A673 (cell line): ENCODE data around the gene WDR88. TPM values are rescaled to one million over a fixed set of nuclear protein-coding genes. Genes with fewer than 3 reads are reported as not detected.

ENCODE experiments used
- BruUV-seq: library from RNA; stranded (reverse); fragments of 400-500 nt; replicated peaks from 2 replicates; lab custom pipeline; 2021; lab: Mats Ljungman, UMichigan
- CTCF ChIA-PET: fragments of 300-600 bp; sonication (Branson Sonifier 250); formaldehyde crosslinking; loops from one replicate; lab custom pipeline; 2022; ENCODE audit warnings: antibody characterized with exemption; lab: Charles Lee
- POLR2A ChIA-PET: fragments of 300-600 bp; sonication (Branson Sonifier 250); formaldehyde crosslinking; loops from one replicate; lab custom pipeline; 2022; ENCODE audit warnings: antibody characterized with exemption; ENCODE audit not compliant: low non-redundant PET; lab: Charles Lee
- DNase-seq: peaks from one replicate; pipeline ENCODE4 v3.0.0-alpha.2; 2015; ENCODE audit warnings: low spot score
- H3K27ac ChIP-seq: fragments of 200-600 bp; sonication (generic); 2 replicates; pipeline ENCODE4 v1.5.1; 2016; ENCODE audit warnings: mixed run types, low read depth, mild to moderate bottlenecking, mixed read lengths, antibody characterized with exemption, low read length; ENCODE audit not compliant: poor library complexity, severe bottlenecking
- H3K27me3 ChIP-seq: fragments of 200-600 bp; sonication (generic); replicated peaks from 2 replicates; pipeline ENCODE4 v1.6.1; 2017; ENCODE audit warnings: mixed run types, low read depth, mild to moderate bottlenecking, mixed read lengths, antibody characterized with exemption, low read length; ENCODE audit not compliant: insufficient read depth, poor library complexity
- H3K36me3 ChIP-seq: fragments of 200-600 bp; sonication (generic); 2 replicates; pipeline ENCODE4 v1.6.1; 2016; ENCODE audit warnings: mixed run types, mild to moderate bottlenecking, mixed read lengths, antibody characterized with exemption, low read length; ENCODE audit not compliant: insufficient read depth, poor library complexity, severe bottlenecking
- H3K4me1 ChIP-seq: fragments of 200-600 bp; sonication (generic); 2 replicates; pipeline ENCODE4 v1.6.1; 2017; ENCODE audit warnings: mixed run types, mild to moderate bottlenecking, mixed read lengths, antibody characterized with exemption, low read length; ENCODE audit not compliant: insufficient read depth, poor library complexity, severe bottlenecking
- H3K4me3 ChIP-seq: fragments of 200-600 bp; sonication (generic); 2 replicates; pipeline ENCODE4 v1.5.1; 2016; ENCODE audit warnings: low read depth, mixed run types, mild to moderate bottlenecking, mixed read lengths, low read length; ENCODE audit not compliant: poor library complexity, severe bottlenecking
- H3K9me3 ChIP-seq: fragments of 200-600 bp; sonication (generic); 2 replicates; pipeline ENCODE4 v1.6.1; 2016; ENCODE audit warnings: mixed run types, low read depth, mild to moderate bottlenecking, mixed read lengths, antibody characterized with exemption, low read length; ENCODE audit not compliant: poor library complexity, severe bottlenecking
- EZH2 ChIP-seq: fragments of 200-600 bp; sonication (generic); IDR thresholded peaks from 2 replicates; pipeline ENCODE4 v1.6.1; 2017; ENCODE audit warnings: borderline replicate concordance, low read depth, mild to moderate bottlenecking, mixed read lengths, antibody characterized with exemption, low read length; ENCODE audit not compliant: poor library complexity, severe bottlenecking
- intact Hi-C: fragments of 100-400 bp; cut with micrococcal nuclease; formaldehyde crosslinking; loops from one replicate; pipeline ENCODE4 v1.10.0; 2022; ENCODE audit not compliant: unreplicated experiment
- total RNA-seq: library from RNA; stranded (reverse); gene quantifications from 2 replicates; pipeline ENCODE4 v1.2.3, GENCODE V29; 2021
- TF ChIP-seq, protein P1 (sequence below): fragments of 300-800, 200-600 bp; sonication (generic); conservative IDR thresholded peaks from 2 replicates; pipeline ENCODE4 v1.5.1; 2017; ENCODE audit warnings: low read depth, mild to moderate bottlenecking, antibody characterized with exemption, low read length, moderate library complexity, mixed read lengths

WDR88 gene
- total RNA-seq, 1 experiment from 2014 or later = not detected

DNA sequence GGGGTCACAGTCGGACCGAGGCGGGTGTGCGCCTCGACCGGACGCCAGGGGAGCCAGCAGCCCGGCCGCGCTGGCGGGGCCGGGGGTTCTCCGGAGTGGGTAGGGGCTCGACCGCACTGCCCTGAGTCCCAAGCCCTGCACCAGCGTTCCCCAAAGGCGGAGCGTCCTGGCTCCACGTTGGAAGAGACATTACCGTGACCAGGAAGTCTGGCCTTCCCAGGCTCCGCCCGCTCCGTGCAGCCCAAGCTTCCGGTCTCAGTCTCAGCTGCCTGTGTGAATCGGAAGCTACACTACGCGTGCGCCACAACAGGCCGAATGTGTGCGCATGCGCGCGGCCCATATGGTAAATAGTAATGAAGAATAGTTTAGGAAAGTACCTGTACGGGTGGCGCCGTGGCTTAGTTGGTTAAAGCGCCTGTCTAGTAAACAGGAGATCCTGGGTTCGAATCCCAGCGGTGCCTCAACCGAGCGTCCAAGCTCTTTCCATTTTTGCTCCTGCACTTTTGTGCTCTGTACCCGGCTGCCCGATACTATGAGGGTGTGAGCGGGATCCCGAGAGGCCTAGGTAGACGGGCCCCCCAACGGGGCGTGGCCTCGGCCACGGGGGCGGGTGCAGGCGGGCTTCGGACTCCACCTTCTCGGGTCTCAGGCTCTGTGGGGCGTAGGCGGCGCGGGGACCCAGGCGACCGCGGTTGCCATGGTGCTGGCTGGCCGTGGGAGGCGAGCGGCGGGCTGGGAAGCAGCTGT, 44.9 kb downstream of the WDR88 start:
- TF ChIP-seq, protein P1, sequence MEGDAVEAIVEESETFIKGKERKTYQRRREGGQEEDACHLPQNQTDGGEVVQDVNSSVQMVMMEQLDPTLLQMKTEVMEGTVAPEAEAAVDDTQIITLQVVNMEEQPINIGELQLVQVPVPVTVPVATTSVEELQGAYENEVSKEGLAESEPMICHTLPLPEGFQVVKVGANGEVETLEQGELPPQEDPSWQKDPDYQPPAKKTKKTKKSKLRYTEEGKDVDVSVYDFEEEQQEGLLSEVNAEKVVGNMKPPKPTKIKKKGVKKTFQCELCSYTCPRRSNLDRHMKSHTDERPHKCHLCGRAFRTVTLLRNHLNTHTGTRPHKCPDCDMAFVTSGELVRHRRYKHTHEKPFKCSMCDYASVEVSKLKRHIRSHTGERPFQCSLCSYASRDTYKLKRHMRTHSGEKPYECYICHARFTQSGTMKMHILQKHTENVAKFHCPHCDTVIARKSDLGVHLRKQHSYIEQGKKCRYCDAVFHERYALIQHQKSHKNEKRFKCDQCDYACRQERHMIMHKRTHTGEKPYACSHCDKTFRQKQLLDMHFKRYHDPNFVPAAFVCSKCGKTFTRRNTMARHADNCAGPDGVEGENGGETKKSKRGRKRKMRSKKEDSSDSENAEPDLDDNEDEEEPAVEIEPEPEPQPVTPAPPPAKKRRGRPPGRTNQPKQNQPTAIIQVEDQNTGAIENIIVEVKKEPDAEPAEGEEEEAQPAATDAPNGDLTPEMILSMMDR = no peak
- TF ChIP-seq EZH2 = no peak
- Histone ChIP-seq H3K9me3 (no peaks in the 10 kb centered on the region), H3K27me3 (no peaks in the 10 kb centered on the region), H3K4me1 (no peaks in the 10 kb centered on the region), H3K4me3 (peak overlapping the region; percentile 94), H3K36me3 (no peaks in the 10 kb centered on the region), H3K27ac (peak overlapping the region; percentile 92)
- intact Hi-C loops = no loop called here
- peak; percentile 99 for DNase-seq
- POLR2A ChIA-PET = interaction anchor here (0.6 kb wide), 1 partner anchor 771 kb away, joined by 3 read pairs; the partner anchor contains the start of gene DPY19L3
- CTCF ChIA-PET = interaction anchor here (0.7 to 1.0 kb wide), 3 partner anchors 33 to 198 kb away, joined by 3 to 5 read pairs (median 3); no protein-coding TSS in a partner anchor
- TSS peak; percentile 98 for BruUV-seq

DNA sequence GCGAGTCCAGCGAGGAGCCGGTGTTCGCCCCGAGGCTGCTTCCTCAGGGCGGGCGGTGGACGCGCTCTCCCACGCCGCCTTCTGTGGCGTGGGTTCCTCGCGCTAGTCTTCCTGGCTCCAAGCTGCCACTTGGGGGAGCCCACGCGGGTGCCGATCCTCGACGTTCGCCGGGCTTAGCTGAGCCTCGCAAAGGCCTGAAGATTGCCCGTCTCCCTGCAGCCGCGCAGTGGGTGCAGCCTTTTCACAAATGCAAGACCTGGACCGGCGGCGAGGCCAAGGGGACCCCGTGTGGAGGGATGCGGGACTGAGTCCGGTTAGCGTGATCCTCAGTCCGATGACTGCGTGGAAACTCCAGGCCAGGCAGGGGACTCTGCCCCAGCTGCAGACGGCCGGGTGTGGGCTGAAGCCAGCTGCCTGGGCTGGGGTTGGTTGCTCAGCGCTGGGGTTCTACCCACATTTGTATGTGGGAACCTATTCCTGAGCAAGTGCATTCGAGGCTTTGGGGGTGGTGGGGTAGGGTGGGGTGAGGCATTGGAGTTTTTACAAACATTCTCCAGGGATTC, 45.6 kb downstream of the WDR88 start:
- intact Hi-C loops = no loop called here
- H3K27ac ChIP-seq = peak overlapping the region; percentile 39
- peak overlapping the region; percentile 94 for H3K4me3 ChIP-seq
- H3K27me3 ChIP-seq = no peaks in the 10 kb centered on the region
- H3K9me3 ChIP-seq = no peaks in the 10 kb centered on the region
- H3K4me1 ChIP-seq = no peaks in the 10 kb centered on the region
- H3K36me3 ChIP-seq = no peaks in the 10 kb centered on the region
- ChIA-PET POLR2A (no interaction called here), CTCF (interaction anchor here (0.7 to 0.9 kb wide), 2 partner anchors 67 to 198 kb away, joined by 3 to 5 read pairs; no protein-coding TSS in a partner anchor)
- no TSS peak for BruUV-seq
- TF ChIP-seq EZH2 = no peak
- TF ChIP-seq, protein P1 = peak; percentile 54
- DNase-seq = no peak

DNA sequence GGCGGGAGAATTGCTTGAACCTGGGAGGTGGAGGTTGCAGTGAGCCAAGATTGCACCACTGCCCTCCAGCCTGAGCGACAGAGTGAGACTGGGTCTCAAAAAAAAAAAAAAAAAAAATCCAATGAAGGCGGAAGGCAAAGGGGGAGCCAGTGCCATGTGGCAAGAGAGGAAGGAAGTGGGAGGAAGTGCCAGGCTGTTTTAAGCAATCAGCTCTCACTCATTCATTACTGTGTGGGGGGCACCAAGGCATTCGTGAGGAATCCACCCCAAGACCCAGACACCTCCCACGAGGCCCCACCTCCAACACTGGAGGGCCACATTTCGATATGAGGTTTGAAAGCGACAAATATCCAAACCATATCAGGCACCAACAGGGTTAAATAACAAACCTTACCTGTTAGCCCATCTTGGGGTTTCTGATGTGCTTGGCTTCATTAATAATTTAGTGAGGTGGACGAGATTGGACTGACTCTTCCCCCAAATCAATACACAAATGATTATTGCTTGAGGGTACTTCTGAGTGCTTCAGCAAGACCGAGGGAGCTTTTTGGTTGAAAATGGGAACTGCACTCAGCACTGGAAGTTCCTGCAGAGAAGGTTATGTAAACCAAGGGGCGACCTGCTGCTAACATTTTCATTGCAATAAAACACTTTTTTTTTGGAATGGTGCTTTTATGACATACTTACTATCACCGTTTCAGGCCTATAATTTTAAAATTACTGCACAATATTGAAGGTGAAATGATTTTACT, 54.7 kb downstream of the WDR88 start:
- Histone ChIP-seq H3K36me3 (no peaks in the 10 kb centered on the region), H3K4me3 (no peak overlapping the region), H3K9me3 (no peaks in the 10 kb centered on the region), H3K27me3 (no peaks in the 10 kb centered on the region), H3K27ac (no peak overlapping the region), H3K4me1 (peaks cover 4% of the 10 kb centered on the region)
- intact Hi-C loops = loop anchor here (10.0 kb wide), 1 partner anchor 212 kb away; the partner anchor contains the start of genes CEP89 and FAAP24
- POLR2A ChIA-PET = no interaction called here
- no peak for DNase-seq
- no TSS peak for BruUV-seq
- TF ChIP-seq, protein P1 = no peak
- no peak for TF ChIP-seq EZH2
- CTCF ChIA-PET = interaction anchor here (0.5 to 0.9 kb wide), 2 partner anchors 66 to 606 kb away, joined by 3 to 4 read pairs; partner anchors contain the start of gene PDCD5
